K562 (cell line): ENCODE measurements around the gene DAPK1. TPM values are rescaled to one million over a fixed set of nuclear protein-coding genes. Genes with fewer than 3 reads are reported as not detected.

Experiments used
- ASH1L ChIP-seq: fragments of 450-650 bp; IDR thresholded peaks from 2 replicates; pipeline ENCODE4 v1.6.1; 2018; ENCODE audit warnings: borderline replicate concordance, mild to moderate bottlenecking, low read depth; ENCODE audit not compliant: partially characterized antibody
- BCOR ChIP-seq: fragments of 450-650 bp; IDR thresholded peaks from 2 replicates; pipeline ENCODE4 v1.6.1; 2016
- ETV1 ChIP-seq: fragments of 450-650 bp; conservative IDR thresholded peaks from 2 replicates; pipeline ENCODE4 v1.6.1; 2016; ENCODE audit warnings: missing genetic modification characterization, control low read depth, low read depth, missing compliant biosample characterization
- HNRNPH1 ChIP-seq: fragments of 200-400 bp; formaldehyde crosslinking; optimal IDR thresholded peaks from 2 replicates; pipeline ENCODE3; 2017; ENCODE audit warnings: low read depth, mild to moderate bottlenecking, low read length, moderate library complexity
- MTA2 ChIP-seq: fragments of 450-650 bp; IDR thresholded peaks from 2 replicates; pipeline ENCODE4 v1.6.1; 2016; ENCODE audit warnings: low read depth
- NUFIP1 ChIP-seq: fragments of 450-650 bp; IDR thresholded peaks from 2 replicates; pipeline ENCODE4 v1.6.1; 2018; ENCODE audit not compliant: partially characterized antibody
- PRDM10 ChIP-seq: fragments of 450-650 bp; IDR thresholded peaks from 2 replicates; pipeline ENCODE4 v1.6.1; 2018; ENCODE audit not compliant: partially characterized antibody
- RUNX1 ChIP-seq: sonication (generic); IDR thresholded peaks from 2 replicates; pipeline ENCODE4 v1.6.1; 2016; ENCODE audit warnings: antibody characterized with exemption, low read depth
- ZNF589 ChIP-seq: fragments of 200-800 bp; sonication (Bioruptor generic); IDR thresholded peaks from 2 replicates; pipeline ENCODE4 v1.6.1; 2016; ENCODE audit warnings: low read depth, missing genetic modification characterization, missing compliant biosample characterization
- polyA plus RNA-seq, 8 experiments: library from polyadenylated mRNA; depleted of rRNA in 4 of 8; stranded (reverse) in 5 of 8; unstranded in 3 of 8; fragments of >200 nt; fragmentation: Nextera tagmentation in 2 of 8; fragmentation: Illumina TruSeq in 1 of 8; extraction: Ambion mirVana in 2 of 8; extraction: Trizol in 1 of 8; gene quantifications; 2 replicates each; pipeline versions ENCODE4 v1.2.1 to v1.2.3, GENCODE V29; 2011 to 2014; ENCODE audit warnings: inconsistent platforms in 1 of 8, missing spikeins in 1 of 8
- total RNA-seq, 7 experiments: library from RNA; depleted of rRNA in 6 of 7; stranded (reverse); fragments of >200 nt in 6 of 7; fragmentation: Illumina TruSeq in 2 of 7; extraction: Trizol in 2 of 7; gene quantifications; 2 replicates each; pipeline versions ENCODE4 v1.2.1 to v1.2.3, GENCODE V29; 2011 to 2021; ENCODE audit warnings: low replicate concordance in 1 of 7

DAPK1 gene
- total and polyA plus RNA-seq, 9 of the 15 experiments (the other 6 are each of a cell fraction or from before 2014, with no cell fraction given): 1.7 to 26.4 (median 15.8) TPM

- TF ChIP-seq PRDM10: peak; percentile 3
- TF ChIP-seq ASH1L: peak; percentile 39
- TF ChIP-seq BCOR: no peak
- no peak for TF ChIP-seq HNRNPH1
- no peak for TF ChIP-seq MTA2
- no peak for TF ChIP-seq RUNX1
- 0 out of 2 replicates have a peak, but pooled peaks have one; percentile 4 for TF ChIP-seq ETV1 (tag)
- TF ChIP-seq NUFIP1: no peak
- TF ChIP-seq ZNF589 (CRISPR knock-in tag): peak; percentile 78; the same call in 1 of the 2 replicates
These were observed 12.6 kb downstream of the DAPK1 start (continued) for GRCh38 chr9:87510252-87510683.
